ENCODE measurements around the gene PDIK1L. TPM values are rescaled to one million over a fixed set of nuclear protein-coding genes. Genes with fewer than 3 reads are reported as not detected.

The PDIK1L gene
- total RNA-seq, 1 experiment from 2014 or later: 5.6 TPM

DNA sequence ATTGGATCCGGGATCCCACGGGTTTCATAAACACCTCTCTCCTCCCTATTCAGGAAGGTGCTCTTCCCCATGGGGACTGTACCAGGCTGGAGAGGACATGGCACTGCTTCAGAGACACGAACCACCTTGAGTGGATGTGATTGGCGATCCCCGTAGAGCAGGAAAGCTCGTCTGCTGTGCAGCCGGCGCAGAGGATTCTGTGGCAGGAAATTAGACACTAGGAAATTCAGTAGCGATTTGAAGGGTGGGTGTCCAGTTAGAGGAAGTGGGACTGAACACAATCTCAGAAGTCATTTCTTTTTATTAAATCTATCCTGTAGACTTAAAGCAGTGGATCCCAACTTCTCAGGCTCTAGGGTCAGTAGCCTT, 767 bp downstream of the PDIK1L start:
- no peak overlapping the region for H2BK15ac ChIP-seq (ENCODE audit: low read depth, low read length)
- H4K5ac ChIP-seq (ENCODE audit: insufficient read length, low read depth, low read length): no peak overlapping the region
- H3K23ac ChIP-seq (ENCODE audit: insufficient read length, low read depth, low read length): no peak overlapping the region
- H4K8ac ChIP-seq (replicated peaks; ENCODE audit: insufficient read length, low read depth, low read length): no peak overlapping the region
- no peaks in the 10 kb centered on the region for H3K4me1 ChIP-seq (ENCODE audit: insufficient read depth, low read length)
- no peak overlapping the region for H3T11ph ChIP-seq (ENCODE audit: low read length)
- H3K9ac ChIP-seq (ENCODE audit: extremely low read depth, insufficient read length, low read length): peak overlapping the region; percentile 58
- no peak overlapping the region for H3K56ac ChIP-seq (ENCODE audit: insufficient read length, low read depth, low read length)
- H2BK5ac ChIP-seq (ENCODE audit: insufficient read length, low read length): no peak overlapping the region
- peak overlapping the region; percentile 77 for H3K4me2 ChIP-seq (ENCODE audit: insufficient read depth, insufficient read length, low read length)
- Mint-ChIP-seq H3K4me1 (peaks cover 18% of the 10 kb centered on the region in 2 experiments), H3K9me3 (peaks cover 0 to 2% of the 10 kb centered on the region in 2 experiments; a peak in 1 of 5 replicates), H3K36me3 (ENCODE audit: insufficient read depth in 1 of 3, low read depth in 3 of 3) (peaks cover 2 to 18% (median 9%) of the 10 kb centered on the region in 3 experiments; a peak in 5 of 7 replicates), H3K4me3 (peak overlapping the region; percentile 86 to 92), H3K27ac (peak overlapping the region in 2 of 3 experiments; percentile 90 to 94; a peak in 4 of 7 replicates), H3K27me3 (ENCODE audit: low read depth) (peaks cover 16% of the 10 kb centered on the region)
- no peaks in the 10 kb centered on the region for H3K27me3 ChIP-seq (ENCODE audit: insufficient read depth, low read length)
- H3K27ac ChIP-seq (ENCODE audit: insufficient read length, low read depth, low read length): no peak overlapping the region
- H4K91ac ChIP-seq (ENCODE audit: insufficient read length, low read depth, low read length): no peak overlapping the region
- H3K23me2 ChIP-seq (ENCODE audit: insufficient read length, low read depth, low read length, poor library complexity, severe bottlenecking): peaks cover 11% of the 10 kb centered on the region
- no peak overlapping the region for H3K4ac ChIP-seq (ENCODE audit: low read depth, low read length)
- WGBS (ENCODE audit: extremely low coverage, insufficient read length, low lambda C conversion rate): no CpG with 5 or more reads among the region's 9 CpGs
- no peak overlapping the region for H3K14ac ChIP-seq (ENCODE audit: insufficient read depth, low read length)
- TF ChIP-seq, protein P1, sequence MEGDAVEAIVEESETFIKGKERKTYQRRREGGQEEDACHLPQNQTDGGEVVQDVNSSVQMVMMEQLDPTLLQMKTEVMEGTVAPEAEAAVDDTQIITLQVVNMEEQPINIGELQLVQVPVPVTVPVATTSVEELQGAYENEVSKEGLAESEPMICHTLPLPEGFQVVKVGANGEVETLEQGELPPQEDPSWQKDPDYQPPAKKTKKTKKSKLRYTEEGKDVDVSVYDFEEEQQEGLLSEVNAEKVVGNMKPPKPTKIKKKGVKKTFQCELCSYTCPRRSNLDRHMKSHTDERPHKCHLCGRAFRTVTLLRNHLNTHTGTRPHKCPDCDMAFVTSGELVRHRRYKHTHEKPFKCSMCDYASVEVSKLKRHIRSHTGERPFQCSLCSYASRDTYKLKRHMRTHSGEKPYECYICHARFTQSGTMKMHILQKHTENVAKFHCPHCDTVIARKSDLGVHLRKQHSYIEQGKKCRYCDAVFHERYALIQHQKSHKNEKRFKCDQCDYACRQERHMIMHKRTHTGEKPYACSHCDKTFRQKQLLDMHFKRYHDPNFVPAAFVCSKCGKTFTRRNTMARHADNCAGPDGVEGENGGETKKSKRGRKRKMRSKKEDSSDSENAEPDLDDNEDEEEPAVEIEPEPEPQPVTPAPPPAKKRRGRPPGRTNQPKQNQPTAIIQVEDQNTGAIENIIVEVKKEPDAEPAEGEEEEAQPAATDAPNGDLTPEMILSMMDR (conservative IDR thresholded peaks at IDR 0.05): no peak
- no peaks in the 10 kb centered on the region for H3K9me3 ChIP-seq (ENCODE audit: control insufficient read depth, low read depth, low read length)
- H2BK20ac ChIP-seq (ENCODE audit: low read depth, low read length, poor library complexity, severe bottlenecking): no peak overlapping the region
- no peaks in the 10 kb centered on the region for H3K79me2 ChIP-seq (ENCODE audit: insufficient read depth, low read length)
- no peak for DNase-seq
- no peak overlapping the region for H2AK5ac ChIP-seq (ENCODE audit: insufficient read length, low read length)
- no peaks in the 10 kb centered on the region for H4K20me1 ChIP-seq (ENCODE audit: control insufficient read depth, insufficient read depth, insufficient read length)
- H2AFZ ChIP-seq (ENCODE audit: low read length): peak overlapping the region; percentile 41
- H3K79me1 ChIP-seq (ENCODE audit: insufficient read depth, low read depth, low read length, poor library complexity, severe bottlenecking): no peaks in the 10 kb centered on the region
- H2BK12ac ChIP-seq (ENCODE audit: insufficient read length, low read depth, low read length): no peak overlapping the region
- no peak overlapping the region for H2BK120ac ChIP-seq (ENCODE audit: low read depth, low read length, poor library complexity, severe bottlenecking)
- H3K18ac ChIP-seq (ENCODE audit: insufficient read length, low read depth, low read length): peak overlapping the region; percentile 28
